SK-N-MC (cell line): ENCODE results near the gene UNCX.

Source experiments
- EZH2 ChIP-seq: fragments of 200-600 bp; sonication (generic); IDR thresholded peaks from one replicate; pipeline ENCODE4 v1.6.1; 2017; ENCODE audit warnings: antibody characterized with exemption
- FOXP2 ChIP-seq: optimal IDR thresholded peaks from 2 replicates; pipeline ENCODE3; 2011; ENCODE audit warnings: mild to moderate bottlenecking, moderate library complexity; ENCODE audit not compliant: insufficient read depth; ENCODE audit errors: extremely low read length, control extremely low read depth
- POLR2AphosphoS5 ChIP-seq: IDR thresholded peaks from 2 replicates; pipeline ENCODE4 v1.6.1; 2012; ENCODE audit warnings: mild to moderate bottlenecking, low read depth, low read length, borderline replicate concordance

DNA sequence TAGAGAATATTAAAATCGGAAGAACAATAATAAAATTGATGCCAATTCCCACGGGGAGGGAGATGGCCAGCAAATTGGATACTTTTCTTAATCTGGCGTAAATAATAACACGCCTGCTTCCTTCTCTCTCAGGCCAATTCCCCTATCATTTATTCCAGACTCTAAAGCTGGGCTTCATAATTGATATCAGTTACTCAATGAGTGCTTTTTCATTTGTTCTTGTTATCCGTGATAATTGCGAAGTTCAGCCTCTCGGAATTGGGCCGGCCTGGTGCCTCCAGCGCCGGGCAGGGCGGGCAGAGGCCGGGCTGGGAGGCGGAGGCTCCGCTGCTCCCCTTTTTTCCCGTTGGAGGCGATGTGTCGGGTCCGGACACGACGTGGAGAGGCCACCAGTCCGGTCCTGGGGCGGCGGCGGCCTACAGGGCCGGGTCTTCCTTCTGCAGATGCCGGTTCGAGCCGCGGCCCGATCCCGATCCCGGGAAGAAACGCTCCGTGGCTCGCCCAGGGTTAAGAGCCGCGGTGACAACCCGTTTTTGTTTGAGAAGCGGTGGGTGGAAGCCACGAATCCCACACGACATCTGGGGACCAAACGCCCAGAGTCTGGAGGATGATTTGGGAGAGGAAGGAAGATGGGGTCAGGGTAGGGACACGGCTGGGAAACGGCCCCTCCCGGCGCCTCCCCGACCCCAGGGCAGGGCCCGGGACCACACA, 13.6 kb downstream of the UNCX start:
- no peak for TF ChIP-seq POLR2AphosphoS5
- TF ChIP-seq EZH2: no peak
- no peak for TF ChIP-seq FOXP2
